Calu3 (cell line): ENCODE data around the gene CCP110. TPM values are rescaled to one million over a fixed set of nuclear protein-coding genes. Genes with fewer than 3 reads are reported as not detected.

Source experiments
- Bru-seq: library from RNA; stranded (reverse); fragments of 400-500 nt; gene quantifications from one replicate; lab custom pipeline; 2021; lab: Mats Ljungman, UMichigan
- BruChase-seq, 2 experiments: library from RNA; stranded (reverse); fragments of 400-500 nt; gene quantifications; one replicate each; lab custom pipeline; 2021; lab: Mats Ljungman, UMichigan
- BruUV-seq: library from RNA; stranded (reverse); fragments of 400-500 nt; replicated peaks from 2 replicates; lab custom pipeline; 2021; lab: Mats Ljungman, UMichigan
- CTCF ChIA-PET: fragments of 300-600 bp; sonication (Branson Sonifier 250); formaldehyde crosslinking; loops from one replicate; lab custom pipeline; 2022; ENCODE audit warnings: antibody characterized with exemption; lab: Charles Lee
- DNase-seq: peaks from one replicate; pipeline ENCODE4 v3.0.0; 2022
- H3K27ac Mint-ChIP-seq: one replicate; pipeline ENCODE4 v1.8.0; 2022; ENCODE audit warnings: mixed read lengths; ENCODE audit not compliant: unreplicated experiment
- H3K27me3 Mint-ChIP-seq: one replicate; pipeline ENCODE4 v1.8.0; 2022; ENCODE audit warnings: mixed read lengths; ENCODE audit not compliant: unreplicated experiment
- H3K36me3 Mint-ChIP-seq: one replicate; pipeline ENCODE4 v1.8.0; 2022; ENCODE audit warnings: mild to moderate bottlenecking, moderate library complexity, mixed read lengths; ENCODE audit not compliant: insufficient read depth, unreplicated experiment
- H3K4me1 Mint-ChIP-seq: one replicate; pipeline ENCODE4 v1.8.0; 2022; ENCODE audit warnings: mild to moderate bottlenecking, low read depth, mixed read lengths; ENCODE audit not compliant: unreplicated experiment
- H3K4me3 Mint-ChIP-seq: one replicate; pipeline ENCODE4 v1.8.0; 2022; ENCODE audit warnings: mild to moderate bottlenecking, low read depth, moderate library complexity, mixed read lengths; ENCODE audit not compliant: unreplicated experiment
- H3K9me3 Mint-ChIP-seq: one replicate; pipeline ENCODE4 v1.8.0; 2022; ENCODE audit warnings: low read depth, mixed read lengths; ENCODE audit not compliant: unreplicated experiment
- intact Hi-C: fragments of 100-400 bp; cut with micrococcal nuclease; formaldehyde crosslinking; loops from one replicate; pipeline ENCODE4 v1.10.0; 2022; ENCODE audit not compliant: unreplicated experiment
- long read RNA-seq: library from polyadenylated mRNA; stranded (forward); transcript quantifications from one replicate; pipeline ENCODE4 v2.0.0, GENCODE V29; 2022
- total RNA-seq: library from RNA; stranded (reverse); gene quantifications from 2 replicates; pipeline ENCODE4 v1.2.3, GENCODE V29; 2022
- TF ChIP-seq, protein P1 (sequence below): fragments of 200-600 bp; IDR thresholded peaks from one replicate; pipeline ENCODE4 v1.8.0; 2022; ENCODE audit warnings: antibody characterized with exemption; ENCODE audit not compliant: unreplicated experiment

Gene CCP110, protein sequence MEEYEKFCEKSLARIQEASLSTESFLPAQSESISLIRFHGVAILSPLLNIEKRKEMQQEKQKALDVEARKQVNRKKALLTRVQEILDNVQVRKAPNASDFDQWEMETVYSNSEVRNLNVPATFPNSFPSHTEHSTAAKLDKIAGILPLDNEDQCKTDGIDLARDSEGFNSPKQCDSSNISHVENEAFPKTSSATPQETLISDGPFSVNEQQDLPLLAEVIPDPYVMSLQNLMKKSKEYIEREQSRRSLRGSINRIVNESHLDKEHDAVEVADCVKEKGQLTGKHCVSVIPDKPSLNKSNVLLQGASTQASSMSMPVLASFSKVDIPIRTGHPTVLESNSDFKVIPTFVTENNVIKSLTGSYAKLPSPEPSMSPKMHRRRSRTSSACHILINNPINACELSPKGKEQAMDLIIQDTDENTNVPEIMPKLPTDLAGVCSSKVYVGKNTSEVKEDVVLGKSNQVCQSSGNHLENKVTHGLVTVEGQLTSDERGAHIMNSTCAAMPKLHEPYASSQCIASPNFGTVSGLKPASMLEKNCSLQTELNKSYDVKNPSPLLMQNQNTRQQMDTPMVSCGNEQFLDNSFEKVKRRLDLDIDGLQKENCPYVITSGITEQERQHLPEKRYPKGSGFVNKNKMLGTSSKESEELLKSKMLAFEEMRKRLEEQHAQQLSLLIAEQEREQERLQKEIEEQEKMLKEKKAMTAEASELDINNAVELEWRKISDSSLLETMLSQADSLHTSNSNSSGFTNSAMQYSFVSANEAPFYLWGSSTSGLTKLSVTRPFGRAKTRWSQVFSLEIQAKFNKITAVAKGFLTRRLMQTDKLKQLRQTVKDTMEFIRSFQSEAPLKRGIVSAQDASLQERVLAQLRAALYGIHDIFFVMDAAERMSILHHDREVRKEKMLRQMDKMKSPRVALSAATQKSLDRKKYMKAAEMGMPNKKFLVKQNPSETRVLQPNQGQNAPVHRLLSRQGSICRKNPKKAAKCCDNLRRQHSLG
- total RNA-seq, result 27.5 and 34.4 TPM in 2 replicates
- Bru-seq, nascent RNA, result percentile 83 among the genes with signal in this experiment
- percentile 81 among the genes with signal in this experiment for BruChase-seq, experiment 1, labeled RNA remaining after a 6-hour chase
- BruChase-seq, experiment 2, labeled RNA remaining after a 2-hour chase, result percentile 90 among the genes with signal in this experiment
- long read RNA-seq, full-length matches to known transcripts, result 2 of 7 reads
- long read RNA-seq, partial matches to known transcripts, result 0 of 7 reads
- long read RNA-seq, other reads (novel, unspliced or antisense), result 5 of 7 reads

DNA sequence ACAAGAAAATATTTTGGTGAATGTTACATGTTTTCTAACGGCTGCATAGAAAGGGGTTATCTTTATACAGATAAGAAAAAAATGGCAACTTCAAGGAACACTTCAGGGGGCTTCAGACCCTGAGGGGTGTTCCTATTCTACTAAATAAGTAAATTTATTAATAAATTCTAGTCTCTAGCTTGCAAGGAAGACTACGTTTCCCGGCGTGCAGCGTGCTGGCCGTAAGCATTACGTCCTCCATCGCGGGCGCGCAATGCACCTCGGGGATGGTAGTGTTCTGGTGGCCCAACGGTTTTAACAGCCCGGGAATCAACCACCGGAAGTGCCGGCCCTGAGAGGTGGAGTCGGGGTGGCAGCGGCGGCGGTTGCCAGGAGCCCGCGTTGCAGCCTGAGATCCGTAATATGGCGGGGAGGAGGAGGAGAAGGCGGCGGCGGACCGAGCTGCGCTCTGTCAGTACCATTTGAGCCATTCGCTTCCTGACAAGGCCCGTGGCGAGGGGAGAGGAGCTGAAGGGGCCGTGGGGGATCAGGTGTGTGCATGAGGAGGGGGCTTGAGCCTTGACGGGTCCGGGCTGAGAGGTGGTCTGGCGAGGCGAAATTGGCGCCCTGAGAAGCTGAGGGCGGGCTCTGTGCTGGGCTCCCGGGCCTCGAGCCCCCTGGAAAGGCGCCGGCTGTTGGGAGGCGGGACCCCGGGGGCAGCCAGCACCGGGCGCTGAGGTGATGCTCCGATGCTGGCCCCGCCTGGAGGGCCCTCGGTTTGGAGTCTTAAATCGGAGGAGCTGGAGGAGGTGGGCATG is at the start of gene CCP110:
Gene CCP110, plus strand, starts transcription at position 384 of the 797 bp plus-strand sequence. CDS start 3,940 bp downstream, outside the sequence.
- Mint-ChIP-seq H3K4me1 (peaks cover 19% of the 10 kb centered on the region), H3K9me3 (no peaks in the 10 kb centered on the region), H3K27me3 (no peaks in the 10 kb centered on the region), H3K4me3 (peak within 1 kb of the TSS; percentile 86), H3K36me3 (peaks cover 49% of the 10 kb centered on the region), H3K27ac (peak within 1 kb of the TSS; percentile 77)
- TF ChIP-seq, protein P1, sequence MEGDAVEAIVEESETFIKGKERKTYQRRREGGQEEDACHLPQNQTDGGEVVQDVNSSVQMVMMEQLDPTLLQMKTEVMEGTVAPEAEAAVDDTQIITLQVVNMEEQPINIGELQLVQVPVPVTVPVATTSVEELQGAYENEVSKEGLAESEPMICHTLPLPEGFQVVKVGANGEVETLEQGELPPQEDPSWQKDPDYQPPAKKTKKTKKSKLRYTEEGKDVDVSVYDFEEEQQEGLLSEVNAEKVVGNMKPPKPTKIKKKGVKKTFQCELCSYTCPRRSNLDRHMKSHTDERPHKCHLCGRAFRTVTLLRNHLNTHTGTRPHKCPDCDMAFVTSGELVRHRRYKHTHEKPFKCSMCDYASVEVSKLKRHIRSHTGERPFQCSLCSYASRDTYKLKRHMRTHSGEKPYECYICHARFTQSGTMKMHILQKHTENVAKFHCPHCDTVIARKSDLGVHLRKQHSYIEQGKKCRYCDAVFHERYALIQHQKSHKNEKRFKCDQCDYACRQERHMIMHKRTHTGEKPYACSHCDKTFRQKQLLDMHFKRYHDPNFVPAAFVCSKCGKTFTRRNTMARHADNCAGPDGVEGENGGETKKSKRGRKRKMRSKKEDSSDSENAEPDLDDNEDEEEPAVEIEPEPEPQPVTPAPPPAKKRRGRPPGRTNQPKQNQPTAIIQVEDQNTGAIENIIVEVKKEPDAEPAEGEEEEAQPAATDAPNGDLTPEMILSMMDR, result no peak
- CTCF ChIA-PET, result interaction anchor here (0.5 to 1.9 kb wide), 10 partner anchors 8 to 416 kb away, joined by 3 to 8 read pairs (median 3); partner anchors contain the start of genes TMC5 and VPS35L
- no TSS peak for BruUV-seq
- intact Hi-C loops, result loop anchor here (10.0 kb wide), 1 partner anchor 429 kb away; no protein-coding TSS in a partner anchor
- peak; percentile 98 for DNase-seq

DNA sequence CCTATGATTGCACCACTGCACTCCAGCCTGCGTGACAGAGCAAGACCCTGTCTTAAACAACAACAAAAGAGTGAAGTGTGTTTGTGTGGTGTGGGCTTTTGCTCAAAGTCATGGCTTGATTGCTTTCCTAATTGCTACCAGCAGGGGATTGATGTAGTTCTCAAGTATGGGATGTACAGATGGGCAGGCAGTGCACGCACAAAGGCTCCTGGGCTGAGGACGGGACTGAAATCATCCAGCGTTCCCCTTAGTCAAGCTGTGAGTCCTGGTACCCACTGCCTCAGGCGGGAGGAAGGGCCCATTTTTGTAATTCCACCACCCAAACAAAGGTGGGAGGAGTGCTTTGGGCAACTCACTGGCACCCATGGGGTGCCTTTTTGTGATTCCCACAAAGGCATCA is 49.1 kb upstream of the CCP110 start:
- BruUV-seq, result no TSS peak
- DNase-seq, result no peak
- no peaks in the 10 kb centered on the region for H3K27me3 Mint-ChIP-seq
- H3K9me3 Mint-ChIP-seq, result peaks cover 2% of the 10 kb centered on the region
- intact Hi-C loops, result no loop called here
- no peak overlapping the region for H3K4me3 Mint-ChIP-seq
- TF ChIP-seq, protein P1, result no peak
- peaks cover 86% of the 10 kb centered on the region for H3K36me3 Mint-ChIP-seq
- H3K27ac Mint-ChIP-seq, result no peak overlapping the region
- peaks cover 16% of the 10 kb centered on the region for H3K4me1 Mint-ChIP-seq
- CTCF ChIA-PET, result no interaction called here

DNA sequence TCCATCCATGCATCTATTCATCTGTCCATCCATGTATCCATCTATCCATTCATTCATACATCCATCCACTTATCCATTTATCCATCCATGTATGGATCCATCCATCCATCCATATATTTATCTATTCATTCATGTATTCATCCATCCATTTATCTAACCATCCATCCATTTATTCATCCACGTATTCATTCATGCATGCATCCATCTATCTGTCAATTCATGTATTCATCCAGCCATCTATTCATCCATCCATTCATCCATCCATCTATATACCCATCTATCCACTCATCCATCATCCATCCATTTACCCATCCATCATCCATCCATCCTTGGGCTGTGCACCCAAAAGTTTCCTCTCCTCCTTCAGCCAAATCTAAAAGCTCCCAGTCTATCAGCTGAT is 45.2 kb upstream of the CCP110 start:
- peaks cover 29% of the 10 kb centered on the region for H3K4me1 Mint-ChIP-seq
- peaks cover 2% of the 10 kb centered on the region for H3K9me3 Mint-ChIP-seq
- peak overlapping the region; percentile 34 for H3K27ac Mint-ChIP-seq
- TF ChIP-seq, protein P1, result no peak
- no peak overlapping the region for H3K4me3 Mint-ChIP-seq
- intact Hi-C loops, result no loop called here
- H3K36me3 Mint-ChIP-seq, result peaks cover 74% of the 10 kb centered on the region
- CTCF ChIA-PET, result interaction anchor here (0.5 to 1.1 kb wide), 2 partner anchors 16 to 41 kb away, joined by 4 to 6 read pairs; no protein-coding TSS in a partner anchor
- no peaks in the 10 kb centered on the region for H3K27me3 Mint-ChIP-seq
- DNase-seq, result no peak
- no TSS peak for BruUV-seq
